Prostate gland (tissue), 2 donors: ENCODE results near the gene SLIT3. TPM values are rescaled to one million over a fixed set of nuclear protein-coding genes. Genes with fewer than 3 reads are reported as not detected.

ENCODE experiments used
- DNase-seq: peaks from one replicate; pipeline ENCODE4 v3.0.0-alpha.2; 2019; ENCODE audit warnings: low spot score
- H3K27ac ChIP-seq, 2 donors: fragments of 200-600 bp; sonication (generic); 2 replicates each; pipeline ENCODE4 v1.5.1; 2017 to 2019
- H3K27me3 ChIP-seq: fragments of 200-600 bp; sonication (generic); replicated peaks from 2 replicates; pipeline ENCODE4 v1.5.1; 2019; ENCODE audit not compliant: insufficient read depth
- H3K36me3 ChIP-seq, 2 donors: fragments of 200-600 bp; sonication (generic); 1 replicate in 1 of 2; 2 replicates in 1 of 2; pipeline versions ENCODE4 v1.5.1 to v1.8.1; 2017 to 2019
- H3K4me1 ChIP-seq: fragments of 200-600 bp; sonication (generic); replicated peaks from 2 replicates; pipeline ENCODE4 v1.5.1; 2019
- H3K4me3 ChIP-seq, 2 donors: fragments of 200-600 bp; sonication (generic); 2 replicates each; pipeline ENCODE4 v1.5.1; 2017 to 2019
- H3K9me3 ChIP-seq: fragments of 200-600 bp; sonication (generic); 2 replicates; pipeline ENCODE4 v1.5.1; 2017
- POLR2A ChIP-seq: fragments of 450-650 bp; IDR thresholded peaks from one replicate; pipeline ENCODE4 v1.6.1; 2016; ENCODE audit warnings: antibody characterized with exemption, mild to moderate bottlenecking
- POLR2AphosphoS5 ChIP-seq: sonication (generic); formaldehyde crosslinking; IDR thresholded peaks from one replicate; pipeline ENCODE4 v1.6.1; 2017; ENCODE audit warnings: antibody characterized with exemption
- WGBS: methylation state at CpG from one replicate; pipeline ENCODE4 v1.1.5; 2018; 5-methylcytosine and 5-hydroxymethylcytosine counted together
- intact Hi-C: fragments of 100-400 bp; cut with DNase I; formaldehyde crosslinking; loops from one replicate; pipeline ENCODE4 v1.14.2; 2022
- total RNA-seq, 2 donors: library from RNA; depleted of rRNA; stranded (reverse); fragments of >200 nt; gene quantifications; one replicate each; pipeline ENCODE4 v1.1.0, GENCODE V29; 2016
- TF ChIP-seq, protein P1 (sequence below), 4 experiments: fragments of 200-600 bp in 2 of 4; fragments of 450-650 bp in 2 of 4; sonication (generic) in 2 of 4; IDR thresholded peaks; 1 replicate in 3 of 4; 2 replicates in 1 of 4; pipeline ENCODE4 v1.5.1; 2016 to 2019; ENCODE audit warnings: antibody characterized with exemption in 4 of 4, mild to moderate bottlenecking in 2 of 4, moderate library complexity in 2 of 4

The SLIT3 gene
- total RNA-seq, 2 donors from 2014 or later, result 8.3 TPM

DNA sequence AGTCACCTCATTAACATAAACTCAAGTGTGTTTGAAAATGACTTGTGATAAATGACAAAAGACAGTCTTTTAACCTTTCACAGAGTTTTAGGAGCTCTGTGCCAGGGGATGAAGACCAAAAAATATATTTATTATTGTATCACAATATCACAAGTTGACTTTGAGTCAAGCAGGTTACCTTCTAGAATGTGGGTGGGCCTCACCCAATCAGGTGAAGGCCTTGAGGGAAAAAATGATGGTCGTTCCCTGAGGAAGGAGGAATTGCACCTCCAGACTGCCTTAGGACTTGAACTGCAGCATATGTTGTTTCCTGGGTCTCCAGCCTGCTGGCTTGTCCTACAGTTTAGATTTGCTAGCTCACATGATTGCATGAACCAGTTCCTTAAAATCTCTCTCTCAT is 680.1 kb downstream of the SLIT3 start:
- TF ChIP-seq POLR2AphosphoS5 (no peak), POLR2A (no peak)
- TF ChIP-seq, protein P1, sequence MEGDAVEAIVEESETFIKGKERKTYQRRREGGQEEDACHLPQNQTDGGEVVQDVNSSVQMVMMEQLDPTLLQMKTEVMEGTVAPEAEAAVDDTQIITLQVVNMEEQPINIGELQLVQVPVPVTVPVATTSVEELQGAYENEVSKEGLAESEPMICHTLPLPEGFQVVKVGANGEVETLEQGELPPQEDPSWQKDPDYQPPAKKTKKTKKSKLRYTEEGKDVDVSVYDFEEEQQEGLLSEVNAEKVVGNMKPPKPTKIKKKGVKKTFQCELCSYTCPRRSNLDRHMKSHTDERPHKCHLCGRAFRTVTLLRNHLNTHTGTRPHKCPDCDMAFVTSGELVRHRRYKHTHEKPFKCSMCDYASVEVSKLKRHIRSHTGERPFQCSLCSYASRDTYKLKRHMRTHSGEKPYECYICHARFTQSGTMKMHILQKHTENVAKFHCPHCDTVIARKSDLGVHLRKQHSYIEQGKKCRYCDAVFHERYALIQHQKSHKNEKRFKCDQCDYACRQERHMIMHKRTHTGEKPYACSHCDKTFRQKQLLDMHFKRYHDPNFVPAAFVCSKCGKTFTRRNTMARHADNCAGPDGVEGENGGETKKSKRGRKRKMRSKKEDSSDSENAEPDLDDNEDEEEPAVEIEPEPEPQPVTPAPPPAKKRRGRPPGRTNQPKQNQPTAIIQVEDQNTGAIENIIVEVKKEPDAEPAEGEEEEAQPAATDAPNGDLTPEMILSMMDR (IDR thresholded peaks at IDR 0.05), result no peak
- WGBS, result 76% methylated on average over 1 of the region's 1 CpG
- Histone ChIP-seq H3K4me3 (no peak overlapping the region), H3K27me3 (peaks cover 2% of the 10 kb centered on the region), H3K36me3 (no peaks in the 10 kb centered on the region), H3K4me1 (no peaks in the 10 kb centered on the region), H3K27ac (no peak overlapping the region), H3K9me3 (no peaks in the 10 kb centered on the region)
- intact Hi-C loops, result no loop called here
- no peak for DNase-seq

DNA sequence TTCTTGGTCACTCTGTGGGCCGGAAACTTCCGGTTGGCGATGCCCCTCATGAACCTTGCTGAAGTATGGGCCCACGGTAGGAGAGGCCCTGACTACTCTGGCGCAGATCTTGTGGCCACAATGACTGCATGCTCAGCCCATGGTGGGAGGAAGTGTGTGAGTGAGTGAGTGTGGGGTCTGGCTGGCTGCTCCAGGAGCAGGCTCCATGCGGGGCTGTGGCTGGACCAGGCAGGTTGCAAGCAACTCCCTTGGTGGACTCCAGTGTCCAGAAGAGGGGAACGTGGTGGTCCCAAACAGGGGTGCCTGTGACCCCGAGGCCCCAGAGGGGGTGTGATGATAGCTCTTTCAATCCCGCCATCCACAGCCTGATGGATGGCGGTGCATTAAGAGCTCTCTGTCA is 686.3 kb downstream of the SLIT3 start:
- intact Hi-C loops, result no loop called here
- WGBS, result 93% methylated on average over 10 of the region's 10 CpGs
- Histone ChIP-seq H3K9me3 (no peaks in the 10 kb centered on the region), H3K27me3 (no peaks in the 10 kb centered on the region), H3K27ac (no peak overlapping the region), H3K36me3 (no peaks in the 10 kb centered on the region), H3K4me1 (no peaks in the 10 kb centered on the region), H3K4me3 (no peak overlapping the region)
- no peak for TF ChIP-seq POLR2AphosphoS5
- TF ChIP-seq, protein P1 (IDR thresholded peaks at IDR 0.05), result no peak
- TF ChIP-seq POLR2A, result no peak
- no peak for DNase-seq

DNA sequence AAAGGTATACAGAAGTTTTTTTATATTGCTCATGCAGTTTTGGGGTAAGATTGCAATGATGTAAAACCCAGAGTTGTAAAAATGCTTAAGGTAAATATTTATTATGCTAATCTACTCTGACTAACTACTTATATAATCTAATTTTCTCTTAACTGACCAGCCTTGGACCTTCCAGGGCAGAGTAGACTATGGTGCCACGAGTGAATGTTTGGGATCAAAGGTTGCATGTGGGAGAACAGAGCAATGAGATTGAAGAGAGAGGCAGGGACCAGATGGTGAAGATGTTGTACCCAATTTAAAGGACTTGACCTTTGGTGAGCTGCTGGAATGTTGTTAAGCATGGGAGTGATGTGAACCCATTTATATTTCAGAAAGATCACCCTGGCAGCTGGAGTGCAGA is 686.9 kb downstream of the SLIT3 start:
- H3K4me3 ChIP-seq, result no peak overlapping the region
- H3K36me3 ChIP-seq, result no peaks in the 10 kb centered on the region
- TF ChIP-seq POLR2AphosphoS5 (no peak), POLR2A (no peak)
- TF ChIP-seq, protein P1 (IDR thresholded peaks at IDR 0.05), result no peak
- no peaks in the 10 kb centered on the region for H3K4me1 ChIP-seq
- WGBS, result 65% methylated on average over 1 of the region's 1 CpG
- H3K27me3 ChIP-seq, result no peaks in the 10 kb centered on the region
- no peak for DNase-seq
- H3K27ac ChIP-seq, result no peak overlapping the region
- intact Hi-C loops, result no loop called here
- H3K9me3 ChIP-seq, result no peaks in the 10 kb centered on the region

DNA sequence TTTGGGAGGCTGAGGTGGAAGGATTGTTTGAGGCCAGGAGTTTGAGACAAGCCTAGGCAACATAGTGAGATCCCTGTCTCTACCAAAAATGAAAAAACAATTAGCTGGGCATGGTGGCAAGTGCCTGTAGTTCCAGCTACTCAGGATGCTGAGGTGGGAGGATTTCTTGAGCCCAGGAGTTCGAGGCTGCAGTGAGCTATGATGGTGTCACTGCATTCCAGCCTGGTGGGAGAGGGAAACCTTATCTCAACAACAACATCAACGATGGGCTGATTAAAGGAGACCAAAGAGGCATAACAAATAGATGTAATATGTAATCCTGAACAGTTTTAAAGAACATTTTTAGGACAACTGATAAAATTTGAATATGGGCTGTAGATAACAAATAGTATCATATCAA is 687.5 kb downstream of the SLIT3 start:
- Histone ChIP-seq H3K4me1 (no peaks in the 10 kb centered on the region), H3K27ac (no peak overlapping the region), H3K9me3 (no peaks in the 10 kb centered on the region), H3K27me3 (no peaks in the 10 kb centered on the region), H3K36me3 (no peaks in the 10 kb centered on the region), H3K4me3 (no peak overlapping the region)
- no peak for DNase-seq
- TF ChIP-seq POLR2A (no peak), POLR2AphosphoS5 (no peak)
- TF ChIP-seq, protein P1 (IDR thresholded peaks at IDR 0.05), result no peak
- WGBS, result 31% methylated on average over 2 of the region's 2 CpGs
- intact Hi-C loops, result no loop called here

DNA sequence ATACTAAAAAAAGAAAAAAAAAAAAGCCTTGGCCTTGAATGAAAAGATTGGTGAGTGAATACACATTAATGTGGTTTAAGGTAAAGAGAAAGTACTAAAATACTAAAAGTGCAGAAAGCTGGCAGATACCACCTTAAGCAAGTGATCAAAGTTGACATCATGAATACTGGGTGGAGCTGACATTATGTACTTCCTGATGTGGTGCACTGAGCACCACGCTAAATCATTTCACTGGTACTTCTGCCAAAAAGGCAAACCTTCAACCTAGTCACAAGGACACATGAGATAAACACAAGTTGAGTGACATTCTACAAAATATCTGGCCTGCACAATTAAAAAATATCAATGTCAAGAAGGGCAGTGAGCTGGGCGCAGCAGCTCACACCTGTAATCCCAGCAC is 687.9 kb downstream of the SLIT3 start:
- no peaks in the 10 kb centered on the region for H3K36me3 ChIP-seq
- 55% methylated on average over 2 of the region's 2 CpGs for WGBS
- no peaks in the 10 kb centered on the region for H3K4me1 ChIP-seq
- intact Hi-C loops, result no loop called here
- no peak overlapping the region for H3K4me3 ChIP-seq
- TF ChIP-seq POLR2AphosphoS5, result no peak
- TF ChIP-seq POLR2A, result no peak
- TF ChIP-seq, protein P1 (IDR thresholded peaks at IDR 0.05), result no peak
- DNase-seq, result no peak
- H3K27me3 ChIP-seq, result no peaks in the 10 kb centered on the region
- H3K27ac ChIP-seq, result no peak overlapping the region
- no peaks in the 10 kb centered on the region for H3K9me3 ChIP-seq
